Cardiac septum (tissue), 1 donor: ENCODE results near the gene BCL2. TPM values are rescaled to one million over a fixed set of nuclear protein-coding genes. Genes with fewer than 3 reads are reported as not detected.
"Not testable (repeated sequence)": the region's sequence is repeated elsewhere in the genome, so short reads cannot be mapped to it uniquely, and the experiment has no call there.

Source experiments
- DNase-seq: peaks from one replicate; pipeline ENCODE4 v3.0.0-alpha.2; 2020; ENCODE audit warnings: low spot score
- intact Hi-C: fragments of 100-400 bp; cut with DNase I; formaldehyde crosslinking; loops from one replicate; pipeline ENCODE4 v1.14.0; 2022
- total RNA-seq: library from RNA; stranded (reverse); fragmentation: NEBNext Ultra II Directional; extraction: Animal tissue kit (Norgen Biotek cat#: 25700); gene quantifications from one replicate; pipeline ENCODE4 v1.2.1, GENCODE V29; 2021
- donor health status: DM: no; HTN: no; CAD: no.

The BCL2 gene
- total RNA-seq, 1 donor from 2014 or later, result 25.9 TPM

- DNase-seq, result no peak
- intact Hi-C loops, result no loop called here
These were observed 126.7 kb downstream of the BCL2 start for GRCh38 chr18:63192885-63193349.

- DNase-seq, result no peak
- intact Hi-C loops, result no loop called here
These were observed 127.3 kb downstream of the BCL2 start for GRCh38 chr18:63192126-63192884.

GRCh38 chr18:63191413-63191812, 128.2 kb downstream of the BCL2 start:
- DNase-seq, result no peak
- intact Hi-C loops, result no loop called here

- intact Hi-C loops, DNase-seq: not testable (repeated sequence)
These were observed 128.7 kb downstream of the BCL2 start for GRCh38 chr18:63190838-63191237.

- DNase-seq, result no peak
- intact Hi-C loops, result no loop called here
These were observed 129.8 kb downstream of the BCL2 start for GRCh38 chr18:63189817-63190216.

GRCh38 chr18:63189041-63189440, 130.5 kb downstream of the BCL2 start:
- DNase-seq, result no peak
- intact Hi-C loops, result no loop called here

- no peak for DNase-seq
- intact Hi-C loops, result loop anchor here (2.0 kb wide), 1 partner anchor 27 kb away; no protein-coding TSS in a partner anchor
These were observed 131.6 kb downstream of the BCL2 start for GRCh38 chr18:63187791-63188460.

GRCh38 chr18:63187223-63187574, 132.4 kb downstream of the BCL2 start:
- DNase-seq, result no peak
- intact Hi-C loops, result loop anchor here (2.0 kb wide), 1 partner anchor 26 kb away; no protein-coding TSS in a partner anchor

GRCh38 chr18:63186520-63187222, 132.9 kb downstream of the BCL2 start:
- intact Hi-C loops, result loop anchor here (2.0 kb wide), 1 partner anchor 26 kb away; no protein-coding TSS in a partner anchor
- DNase-seq, result no peak

GRCh38 chr18:63185984-63186383, 133.6 kb downstream of the BCL2 start:
- intact Hi-C loops, result loop anchor here (2.0 kb wide), 1 partner anchor 25 kb away; no protein-coding TSS in a partner anchor
- DNase-seq, result no peak

GRCh38 chr18:63183952-63184770, 135.4 kb downstream of the BCL2 start:
- DNase-seq, result no peak
- intact Hi-C loops, result loop anchor here (5.0 kb wide), 2 partner anchors 42 to 138 kb away; no protein-coding TSS in a partner anchor

- intact Hi-C loops, result loop anchor here (5.0 kb wide), 2 partner anchors 41 to 139 kb away; no protein-coding TSS in a partner anchor
These were observed 136.2 kb downstream of the BCL2 start for GRCh38 chr18:63183378-63183777.

GRCh38 chr18:63182861-63183260, 136.7 kb downstream of the BCL2 start:
- no peak for DNase-seq
- intact Hi-C loops, result loop anchor here (5.0 kb wide), 2 partner anchors 41 to 139 kb away; no protein-coding TSS in a partner anchor

More at GRCh38 chr18:63183378-63183777, 136.2 kb downstream of the BCL2 start:
- DNase-seq, result no peak

GRCh38 chr18:63182310-63182772, 137.2 kb downstream of the BCL2 start:
- DNase-seq, result no peak
- intact Hi-C loops, result loop anchor here (5.0 kb wide), 2 partner anchors 40 to 140 kb away; no protein-coding TSS in a partner anchor

- DNase-seq, result no peak
- intact Hi-C loops, result loop anchor here (5.0 kb wide), 2 partner anchors 40 to 140 kb away; no protein-coding TSS in a partner anchor
These were observed 137.8 kb downstream of the BCL2 start for GRCh38 chr18:63181706-63182309.

GRCh38 chr18:63180971-63181376, 138.6 kb downstream of the BCL2 start:
- intact Hi-C loops, result loop anchor here (5.0 kb wide), 2 partner anchors 39 to 141 kb away; no protein-coding TSS in a partner anchor
- no peak for DNase-seq

GRCh38 chr18:63180321-63180720, 139.2 kb downstream of the BCL2 start:
- DNase-seq, result no peak

GRCh38 chr18:63179422-63179821, 140.1 kb downstream of the BCL2 start:
- intact Hi-C loops, result no loop called here
- no peak for DNase-seq

More at GRCh38 chr18:63180321-63180720, 139.2 kb downstream of the BCL2 start:
- intact Hi-C loops, result loop anchor here (5.0 kb wide), 2 partner anchors 38 to 142 kb away; no protein-coding TSS in a partner anchor
